ENCODE measurements around the gene TAAR5. TPM values are rescaled to one million over a fixed set of nuclear protein-coding genes. Genes with fewer than 3 reads are reported as not detected.
"Not testable (repeated sequence)": the region's sequence is repeated elsewhere in the genome, so short reads cannot be mapped to it uniquely, and the experiment has no call there.

TAAR5 gene, protein sequence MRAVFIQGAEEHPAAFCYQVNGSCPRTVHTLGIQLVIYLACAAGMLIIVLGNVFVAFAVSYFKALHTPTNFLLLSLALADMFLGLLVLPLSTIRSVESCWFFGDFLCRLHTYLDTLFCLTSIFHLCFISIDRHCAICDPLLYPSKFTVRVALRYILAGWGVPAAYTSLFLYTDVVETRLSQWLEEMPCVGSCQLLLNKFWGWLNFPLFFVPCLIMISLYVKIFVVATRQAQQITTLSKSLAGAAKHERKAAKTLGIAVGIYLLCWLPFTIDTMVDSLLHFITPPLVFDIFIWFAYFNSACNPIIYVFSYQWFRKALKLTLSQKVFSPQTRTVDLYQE
- not detected for total RNA-seq
- long read RNA-seq, donor 1, result 0 reads
- long read RNA-seq, donor 2, result 0 reads

DNA sequence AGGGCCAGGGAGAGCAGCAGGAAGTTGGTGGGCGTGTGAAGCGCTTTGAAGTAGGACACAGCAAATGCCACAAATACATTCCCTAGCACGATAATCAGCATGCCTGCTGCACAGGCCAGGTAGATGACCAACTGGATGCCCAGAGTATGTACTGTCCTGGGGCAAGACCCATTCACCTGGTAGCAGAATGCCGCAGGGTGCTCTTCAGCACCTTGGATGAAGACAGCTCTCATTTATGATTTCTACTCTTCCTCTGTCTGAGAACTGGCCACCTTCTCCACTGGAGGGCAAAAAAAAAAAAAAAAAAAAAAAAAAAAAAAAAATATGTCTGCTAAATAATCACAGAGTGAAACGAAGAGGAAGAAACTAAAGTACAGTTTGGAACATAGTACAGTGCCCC is at the start of gene TAAR5:
Gene TAAR5 (minus strand): TSS at position 288 of the 400 bp plus-strand sequence. CDS start 55 bp downstream, at position 233.
- intact Hi-C loops (cut with DNase I), result no loop called here
- DNase-seq (ENCODE audit: low spot score), result no peak

DNA sequence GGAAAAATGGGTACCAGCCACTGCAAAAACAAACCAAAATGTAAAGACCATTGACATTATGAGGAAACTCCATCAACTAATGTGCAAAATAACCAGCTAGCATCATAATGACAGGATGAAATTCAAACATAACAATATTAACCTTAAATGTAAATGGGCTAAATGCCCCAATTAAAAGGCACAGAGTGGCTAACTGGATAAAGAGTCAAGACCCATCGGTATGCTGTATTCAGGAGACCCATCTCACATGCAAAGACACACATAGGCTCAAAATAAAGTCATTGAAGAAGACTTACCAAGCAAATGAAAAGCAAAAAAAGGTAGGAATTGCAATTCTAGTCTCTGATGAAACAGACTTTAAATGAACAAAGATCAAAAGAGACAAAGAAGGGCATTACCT is 47.6 kb upstream of the TAAR5 start:
- DNase-seq (ENCODE audit: low spot score); intact Hi-C loops (cut with DNase I): not testable (repeated sequence)

DNA sequence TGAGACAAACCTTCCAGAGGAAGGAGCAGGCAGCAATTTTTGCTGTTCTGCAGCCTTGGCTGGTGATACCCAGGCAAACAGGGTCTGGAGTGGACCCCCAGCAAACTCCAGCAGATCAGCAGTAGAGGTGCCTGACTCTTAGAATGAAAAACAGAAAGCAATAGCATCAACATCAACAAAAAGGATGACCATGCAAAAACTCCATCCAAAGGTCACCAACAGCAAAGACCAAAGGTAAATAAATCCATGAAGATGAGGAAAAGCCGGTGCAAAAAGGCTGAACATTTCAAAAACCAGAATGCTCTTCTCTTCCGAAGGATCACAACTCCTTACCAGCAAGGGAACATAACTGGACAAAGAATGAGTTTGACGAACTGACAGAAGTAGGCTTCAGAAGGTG is 46.4 kb upstream of the TAAR5 start:
- intact Hi-C loops (cut with DNase I); DNase-seq (ENCODE audit: low spot score): not testable (repeated sequence)

DNA sequence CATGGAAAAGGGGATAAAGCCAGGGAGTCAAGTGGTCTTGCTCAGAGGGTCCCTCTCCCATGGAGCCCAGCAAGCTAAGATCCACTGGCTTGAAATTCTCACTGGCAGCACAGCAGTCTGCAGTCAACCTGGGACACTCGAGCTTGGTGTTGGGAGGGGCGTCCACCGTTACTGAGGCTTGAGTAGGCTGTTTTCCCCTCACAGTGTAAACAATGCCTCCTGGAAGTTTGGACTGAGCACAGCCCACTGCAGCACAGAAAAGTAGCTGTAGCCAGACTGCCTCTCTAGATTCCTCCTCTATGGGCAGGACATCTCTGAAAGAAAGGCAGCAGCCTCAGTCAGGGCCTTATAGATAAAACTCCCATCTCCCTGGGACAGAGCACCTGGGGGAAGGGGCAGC is 45.7 kb upstream of the TAAR5 start:
- intact Hi-C loops (cut with DNase I); DNase-seq (ENCODE audit: low spot score): not testable (repeated sequence)

DNA sequence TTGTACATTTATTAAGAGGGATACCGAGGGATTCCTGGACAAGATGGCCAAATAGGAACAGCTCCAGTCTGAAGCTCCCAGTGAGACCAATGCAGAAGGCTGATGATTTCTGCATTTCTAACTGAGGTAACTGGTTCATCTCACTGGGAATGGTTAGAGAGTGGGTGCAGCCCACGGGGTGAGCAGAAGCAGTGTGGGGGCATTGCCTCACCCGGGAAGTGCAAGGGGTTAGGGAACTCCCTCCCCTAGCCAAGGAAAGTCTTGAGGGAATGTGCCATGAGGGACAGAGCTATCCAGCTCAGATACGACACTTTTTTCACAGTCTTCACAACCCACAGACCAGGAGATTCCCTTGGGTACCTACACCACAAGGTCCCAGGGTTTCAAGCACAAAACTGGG is 45.3 kb upstream of the TAAR5 start:
- intact Hi-C loops (cut with DNase I), result no loop called here
- no peak for DNase-seq (ENCODE audit: low spot score)

DNA sequence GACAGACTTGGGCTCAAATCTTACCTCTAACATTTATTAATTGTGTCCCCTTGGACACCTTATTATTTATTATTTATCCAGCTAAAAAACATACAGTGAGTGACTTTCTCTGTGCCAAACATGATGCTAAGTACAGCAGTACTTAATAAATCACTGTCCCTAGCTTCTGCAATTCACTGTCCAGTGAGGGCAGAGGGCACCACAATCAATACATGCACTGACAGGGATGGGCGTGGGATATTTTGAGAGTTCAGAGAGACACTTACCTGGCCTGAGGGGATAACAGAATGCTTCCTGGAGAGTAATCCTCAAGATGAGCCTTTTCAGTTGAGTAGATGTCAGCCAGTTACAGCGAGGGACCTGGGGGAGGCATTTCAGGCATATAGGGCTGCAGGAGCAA is 43.8 kb upstream of the TAAR5 start:
- intact Hi-C loops (cut with DNase I), result no loop called here
- DNase-seq (ENCODE audit: low spot score), result no peak

DNA sequence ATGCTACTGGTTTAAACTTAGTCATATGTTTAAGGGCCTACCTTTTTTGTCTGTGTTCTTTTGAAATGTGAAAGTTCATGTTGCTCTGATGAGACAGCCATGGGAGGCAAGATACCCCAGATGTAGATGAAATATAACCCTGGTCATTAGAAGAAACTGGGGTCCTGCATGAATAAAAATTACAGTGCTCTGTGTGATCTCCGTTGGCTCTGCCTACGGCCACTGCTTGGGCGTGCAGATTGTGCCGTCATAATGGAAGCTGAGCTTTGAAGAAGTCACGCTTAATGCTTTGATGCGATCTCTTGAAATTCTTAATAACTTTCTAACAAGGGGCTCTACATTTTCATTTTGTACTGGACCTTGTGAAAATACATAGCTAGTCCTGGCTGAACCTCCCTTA is 34.6 kb upstream of the TAAR5 start, which contains the start of gene TAAR2:
Gene TAAR2 (minus strand): TSS at position 101 of the 400 bp plus-strand sequence. CDS start 0 bp downstream, at position 101.
- intact Hi-C loops (cut with DNase I), result no loop called here
- no peak for DNase-seq (ENCODE audit: low spot score)

DNA sequence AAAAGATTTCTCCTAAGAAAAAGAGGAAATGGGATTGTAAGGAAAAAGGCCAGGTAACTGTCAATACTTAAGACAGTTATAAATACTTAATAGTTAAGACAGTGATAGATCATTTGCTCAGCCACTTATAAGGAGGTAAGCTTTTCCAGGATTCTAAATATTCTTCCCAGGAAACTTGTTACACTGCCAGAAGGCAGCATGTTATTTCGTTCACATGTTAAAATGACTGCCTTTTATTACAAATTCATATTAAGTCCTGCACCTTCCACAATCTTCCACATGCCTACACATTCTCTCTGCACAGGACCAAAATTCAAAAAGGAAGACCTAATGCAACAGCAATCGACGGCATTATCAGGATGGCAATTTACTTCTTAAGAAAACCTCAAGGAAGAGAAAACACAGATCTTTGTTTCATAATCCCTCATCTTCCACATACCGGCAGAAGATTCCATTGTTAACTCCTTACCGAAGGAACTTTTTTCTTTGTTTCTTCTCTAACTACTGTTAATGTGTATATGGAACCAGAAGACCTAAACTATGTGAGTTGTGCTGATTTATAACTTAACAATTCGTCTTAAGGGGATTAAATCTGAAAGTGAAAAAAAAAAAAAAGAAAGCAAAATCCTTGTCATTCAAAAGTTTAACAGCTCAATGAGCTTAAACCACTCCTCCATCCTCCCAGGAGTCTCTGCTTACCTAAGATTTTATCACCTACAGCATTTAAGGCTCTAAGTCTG is 33.7 kb upstream of the TAAR5 start:
- DNase-seq (ENCODE audit: low spot score), result no peak
- intact Hi-C loops (cut with DNase I), result no loop called here

DNA sequence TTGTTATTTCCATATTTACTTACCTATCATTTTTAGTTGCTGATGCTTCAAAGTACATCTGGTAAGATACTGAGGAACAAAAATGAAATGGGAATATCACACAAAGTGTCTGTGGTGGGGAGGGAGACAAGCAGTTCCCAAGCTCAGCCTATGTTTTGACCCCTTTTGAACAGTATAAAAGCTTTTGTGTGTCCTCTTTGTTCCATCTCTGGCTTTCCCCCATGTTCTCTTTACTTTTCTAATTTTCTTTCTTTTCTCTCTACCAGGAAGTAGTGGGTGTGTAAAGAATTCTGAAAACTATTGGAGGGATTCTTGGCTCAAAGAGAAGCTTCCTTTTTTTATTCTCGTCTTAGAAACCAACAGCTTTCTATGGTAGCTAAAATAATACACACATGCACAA is 27.1 kb upstream of the TAAR5 start:
- no peak for DNase-seq (ENCODE audit: low spot score)
- intact Hi-C loops (cut with DNase I), result no loop called here

DNA sequence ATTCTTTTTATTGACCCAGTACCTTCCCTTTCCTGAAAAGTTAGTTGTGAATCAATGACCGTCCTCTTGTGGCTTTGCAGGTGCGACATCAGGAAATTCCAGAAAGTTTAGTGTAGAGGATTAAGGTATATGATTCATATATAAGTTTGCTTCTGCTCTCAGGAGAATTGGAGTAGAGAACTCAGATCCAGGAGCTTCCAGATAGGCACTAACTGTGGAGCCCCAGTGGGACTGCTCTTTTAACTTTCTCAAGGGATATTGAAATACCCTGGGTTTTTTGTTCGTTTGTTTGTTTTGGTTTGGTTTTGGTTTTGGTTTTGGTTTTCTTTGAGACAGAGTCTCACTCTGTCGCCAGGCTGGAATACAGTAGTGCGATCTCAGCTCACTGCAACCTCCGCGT is 25.0 kb upstream of the TAAR5 start:
- no peak for DNase-seq (ENCODE audit: low spot score)
- intact Hi-C loops (cut with DNase I), result no loop called here

DNA sequence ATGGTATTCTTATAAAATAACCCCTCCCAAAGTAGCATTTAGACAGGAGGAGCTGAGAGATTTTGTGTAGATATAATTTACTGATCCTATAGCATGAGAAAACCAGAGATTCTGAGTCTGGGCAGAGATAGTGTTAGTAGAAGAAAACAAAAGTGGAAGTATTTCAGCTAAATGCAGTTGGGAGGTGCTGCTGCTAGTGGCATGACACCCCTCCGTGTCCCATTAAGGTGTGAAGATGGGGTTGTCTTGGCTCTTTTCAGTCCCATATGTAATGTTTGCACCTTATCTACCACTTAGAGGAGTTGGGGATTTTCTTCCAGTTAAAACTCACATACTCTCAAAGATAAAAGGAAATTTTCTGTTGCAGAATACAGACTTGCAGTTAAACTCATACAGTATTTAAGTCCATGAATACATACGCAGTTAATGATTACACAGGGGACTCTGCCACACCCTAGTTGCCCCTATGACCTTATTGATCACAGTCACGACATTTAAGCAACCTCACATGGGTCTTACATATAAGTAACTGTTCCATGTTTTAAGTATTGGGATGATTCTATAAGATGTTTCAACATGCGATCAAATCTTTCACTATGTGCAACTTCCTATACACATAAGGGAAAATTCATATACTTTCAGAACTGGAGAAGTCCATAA is 23.0 kb upstream of the TAAR5 start:
- intact Hi-C loops (cut with DNase I), result no loop called here
- no peak for DNase-seq (ENCODE audit: low spot score)

DNA sequence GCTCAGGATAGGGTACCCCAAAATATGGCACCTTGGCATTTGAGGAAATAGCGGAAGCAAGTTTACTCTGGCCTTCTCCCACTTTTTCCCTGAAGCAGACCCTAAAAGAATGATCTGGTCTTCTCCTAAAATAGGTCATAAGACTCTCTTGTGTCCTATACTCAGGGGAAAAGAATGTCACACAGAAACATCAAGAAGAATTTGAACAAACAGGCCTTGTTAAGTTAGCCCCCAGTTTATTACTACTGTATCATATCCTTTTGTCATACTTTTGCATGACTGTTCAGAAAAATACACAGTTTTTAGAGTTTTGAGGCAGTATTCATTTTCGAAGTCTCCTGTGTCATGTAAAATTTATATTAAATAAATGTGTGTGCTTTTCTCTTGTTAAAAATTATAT is 22.1 kb upstream of the TAAR5 start:
- intact Hi-C loops (cut with DNase I), result no loop called here

DNA sequence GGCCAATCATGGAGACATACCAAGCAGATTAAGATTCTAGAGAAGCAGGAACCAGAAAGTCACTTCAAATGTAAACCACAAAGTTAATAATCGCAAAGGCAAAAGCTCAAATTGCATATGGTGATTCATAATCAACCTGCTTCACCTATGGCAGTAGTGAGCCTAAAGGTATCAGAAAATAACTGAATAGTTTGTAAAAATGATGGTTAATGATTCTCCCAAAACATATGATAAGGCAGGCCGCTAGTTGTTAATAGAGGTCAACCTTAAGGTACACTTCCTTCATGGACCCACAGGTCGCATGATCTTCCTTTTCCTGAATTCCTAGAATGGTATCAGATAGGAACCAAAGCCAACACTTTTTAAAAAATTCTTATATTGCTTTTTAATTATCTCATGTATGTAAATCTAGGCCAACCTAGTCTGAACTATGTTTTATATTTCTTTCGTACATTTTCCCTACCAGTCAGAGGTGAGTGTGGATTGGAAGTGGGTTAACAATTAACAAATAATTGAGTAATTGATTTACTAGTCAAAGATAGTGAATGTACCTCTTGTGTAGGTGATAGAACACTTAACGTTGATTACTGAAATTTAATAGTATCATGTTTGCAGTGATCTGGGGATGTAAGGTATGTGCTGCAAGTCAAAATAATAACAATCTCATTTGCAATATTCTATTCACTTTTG is 18.1 kb upstream of the TAAR5 start:
- DNase-seq (ENCODE audit: low spot score), result no peak
- intact Hi-C loops (cut with DNase I), result no loop called here

More for the DNA sequence above, 22.1 kb upstream of the TAAR5 start:
- DNase-seq (ENCODE audit: low spot score), result no peak

DNA sequence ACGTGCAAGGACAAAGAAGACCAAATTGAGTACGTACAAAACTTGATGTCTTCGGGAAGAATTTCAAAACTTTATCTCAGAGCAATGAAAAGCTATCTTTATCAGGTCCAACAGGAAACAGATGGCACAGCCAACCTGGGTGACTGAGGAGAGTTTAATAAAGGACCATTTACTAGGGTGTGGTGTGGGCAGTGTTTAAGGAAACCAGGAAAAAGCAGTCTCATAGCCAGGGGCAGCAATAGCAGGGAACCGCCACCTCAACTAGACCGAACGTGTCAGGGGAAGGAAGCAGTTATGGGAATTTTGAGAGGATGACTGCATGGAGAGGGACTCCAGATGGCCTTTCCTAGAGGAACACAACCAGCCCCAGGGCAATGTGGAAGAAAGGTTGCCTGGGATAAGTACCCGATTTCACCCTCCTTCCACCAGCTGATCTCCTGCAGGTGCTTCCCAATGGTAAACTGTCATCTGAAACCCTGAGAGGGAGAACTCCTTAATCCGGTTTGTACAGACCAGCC is 15.2 kb upstream of the TAAR5 start:
- peak; percentile 22 for DNase-seq (ENCODE audit: low spot score)
- intact Hi-C loops (cut with DNase I), result no loop called here

DNA sequence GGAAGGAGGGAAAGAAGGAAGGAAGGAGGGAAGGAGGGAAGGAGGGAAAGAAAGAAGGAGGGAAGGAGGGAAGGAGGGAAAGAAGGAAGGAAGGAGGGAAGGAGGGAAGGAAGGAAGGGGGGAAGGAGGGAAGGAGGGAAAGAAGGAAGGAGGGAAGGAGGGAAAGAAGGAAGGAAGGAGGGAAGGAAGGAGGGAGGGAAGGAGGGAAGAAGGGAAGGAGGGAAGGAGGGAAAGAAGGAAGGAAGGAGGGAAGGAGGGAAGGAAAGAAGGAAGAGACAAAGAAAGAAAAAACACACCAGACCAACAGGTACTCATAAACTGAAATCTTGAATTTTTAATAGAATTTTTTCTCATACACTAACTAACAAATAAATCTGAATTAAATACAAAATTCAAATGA is 11.4 kb upstream of the TAAR5 start:
- DNase-seq (ENCODE audit: low spot score); intact Hi-C loops (cut with DNase I): not testable (repeated sequence)

DNA sequence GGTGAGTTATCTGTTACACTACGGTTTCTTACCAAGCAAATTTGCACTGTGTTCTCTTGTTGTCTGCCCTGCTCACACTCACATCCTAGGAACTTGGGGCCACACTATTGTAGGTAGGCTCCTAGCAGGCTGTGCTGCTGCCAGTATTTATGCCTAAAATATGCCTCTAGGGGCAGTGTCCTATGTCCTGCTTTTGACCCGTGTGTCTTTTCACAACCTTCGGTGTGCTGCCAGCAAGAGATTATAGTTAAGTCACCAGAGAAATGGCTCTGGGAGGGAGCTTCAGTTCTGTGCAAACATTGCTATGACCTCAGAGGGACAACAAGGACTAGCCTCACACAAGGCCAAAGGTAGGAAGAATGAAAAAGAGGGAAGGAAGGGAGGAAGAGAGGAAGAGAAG is 8.9 kb upstream of the TAAR5 start:
- intact Hi-C loops (cut with DNase I), result no loop called here
- no peak for DNase-seq (ENCODE audit: low spot score)

DNA sequence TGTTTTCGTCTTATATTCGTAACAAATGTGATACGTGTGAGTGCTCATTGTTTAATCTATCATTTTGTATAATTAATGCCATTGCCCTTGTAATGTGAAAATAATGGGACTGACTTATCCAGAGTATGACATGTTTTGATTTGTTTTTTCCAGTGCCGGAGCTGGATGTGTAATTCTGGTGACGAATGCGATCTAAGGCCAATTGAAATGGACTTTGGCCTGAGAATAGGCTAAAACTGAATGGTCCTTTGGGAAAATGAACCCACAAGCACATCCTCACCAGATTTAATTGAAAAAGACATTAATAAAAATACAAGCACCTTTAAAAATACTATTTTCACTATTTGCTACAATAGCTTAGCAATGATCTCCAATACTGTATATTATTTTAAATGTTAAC is 6.7 kb upstream of the TAAR5 start:
- intact Hi-C loops (cut with DNase I), result no loop called here
- no peak for DNase-seq (ENCODE audit: low spot score)

DNA sequence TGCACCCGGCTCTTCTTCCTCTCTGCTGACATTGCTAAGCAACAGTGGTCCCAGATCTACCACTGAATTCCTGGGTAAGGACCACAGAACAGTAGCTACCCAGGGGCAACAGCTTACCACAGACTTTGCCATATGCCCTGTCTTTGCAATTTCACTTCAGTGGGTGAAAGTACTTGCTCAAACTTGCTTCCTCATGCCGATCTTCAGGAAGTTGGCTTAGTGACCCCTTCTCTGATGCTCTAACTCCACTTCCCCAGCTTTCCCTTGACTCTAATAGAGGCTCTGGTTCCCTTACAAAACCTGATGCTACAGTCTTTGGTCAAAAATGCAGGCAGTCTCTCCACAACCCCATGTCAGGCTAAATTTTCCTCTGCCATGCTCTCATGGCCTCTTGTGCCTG is 3.3 kb upstream of the TAAR5 start:
- intact Hi-C loops (cut with DNase I), result no loop called here
- no peak for DNase-seq (ENCODE audit: low spot score)

DNA sequence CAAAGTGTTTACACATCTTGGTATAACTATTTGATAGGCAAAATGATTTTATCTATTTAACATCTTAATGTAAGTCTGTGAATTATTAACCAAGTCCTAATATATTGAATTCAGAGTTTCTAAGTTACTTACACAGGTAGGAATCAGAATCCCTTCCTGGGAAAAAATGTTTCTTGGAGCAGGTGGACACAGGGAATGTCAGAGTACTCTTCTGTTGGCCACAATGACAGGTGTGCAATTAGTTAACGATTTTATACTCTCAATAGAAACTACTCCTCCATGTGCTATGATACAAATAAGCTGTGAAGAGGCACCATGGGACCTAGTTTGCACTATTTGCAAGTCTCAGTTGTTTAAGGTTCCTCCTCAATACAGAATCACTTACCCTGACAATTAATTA is 821 bp upstream of the TAAR5 start:
- intact Hi-C loops (cut with DNase I), result no loop called here
- DNase-seq (ENCODE audit: low spot score), result no peak
